BE2C (cell line): Measurements from ENCODE around the gene NT5C1A.

ENCODE experiments used
- DNase-seq: peaks from one replicate; pipeline ENCODE4 v3.0.0-alpha.2; 2020
- H3K27me3 ChIP-seq: fragments of 250-450 bp; sonication (Bioruptor Pico); 2 replicates; pipeline ENCODE4 v1.5.1; 2020; ENCODE audit warnings: mild to moderate bottlenecking
- H3K36me3 ChIP-seq: fragments of 250-450 bp; sonication (Bioruptor Pico); 2 replicates; pipeline ENCODE4 v1.5.1; 2020; ENCODE audit warnings: mild to moderate bottlenecking
- H3K4me1 ChIP-seq: fragments of 250-450 bp; sonication (Bioruptor Pico); 2 replicates; pipeline ENCODE4 v1.5.1; 2020
- H3K4me3 ChIP-seq: 2 replicates; pipeline ENCODE4 v1.5.1; 2011; ENCODE audit warnings: low read depth, low read length
- H3K9me3 ChIP-seq: fragments of 250-450 bp; sonication (Bioruptor Pico); 2 replicates; pipeline ENCODE4 v1.5.1; 2020
- TF ChIP-seq, protein P1 (sequence below): IDR thresholded peaks from 2 replicates; pipeline ENCODE4 v1.5.1; 2012; ENCODE audit warnings: mild to moderate bottlenecking, low read depth, low read length

The NT5C1A gene

DNA sequence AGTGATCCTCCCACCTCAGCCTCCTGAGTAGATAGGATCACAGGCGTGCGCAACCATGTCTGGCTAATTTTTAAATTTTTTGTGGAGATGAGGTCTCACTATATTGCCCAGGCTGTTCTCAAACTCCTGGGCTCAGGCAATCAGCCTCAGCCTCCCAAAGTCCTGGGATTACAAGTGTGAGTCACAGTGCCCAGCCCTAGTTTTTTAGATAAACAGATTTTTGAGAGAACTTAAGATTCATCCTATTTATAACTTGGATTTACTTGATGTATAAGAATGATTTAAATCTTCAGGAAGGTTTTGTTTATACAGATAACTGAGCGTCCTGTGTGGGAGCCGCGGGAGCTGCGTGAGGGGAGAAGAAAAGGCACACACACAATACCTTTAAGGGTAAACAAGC, 58.7 kb downstream of the NT5C1A start:
- Histone ChIP-seq H3K4me3 (no peak overlapping the region), H3K4me1 (peaks cover 3% of the 10 kb centered on the region; the same call in 1 of the 2 replicates), H3K36me3 (no peaks in the 10 kb centered on the region), H3K27me3 (no peaks in the 10 kb centered on the region), H3K9me3 (no peaks in the 10 kb centered on the region)
- TF ChIP-seq, protein P1, sequence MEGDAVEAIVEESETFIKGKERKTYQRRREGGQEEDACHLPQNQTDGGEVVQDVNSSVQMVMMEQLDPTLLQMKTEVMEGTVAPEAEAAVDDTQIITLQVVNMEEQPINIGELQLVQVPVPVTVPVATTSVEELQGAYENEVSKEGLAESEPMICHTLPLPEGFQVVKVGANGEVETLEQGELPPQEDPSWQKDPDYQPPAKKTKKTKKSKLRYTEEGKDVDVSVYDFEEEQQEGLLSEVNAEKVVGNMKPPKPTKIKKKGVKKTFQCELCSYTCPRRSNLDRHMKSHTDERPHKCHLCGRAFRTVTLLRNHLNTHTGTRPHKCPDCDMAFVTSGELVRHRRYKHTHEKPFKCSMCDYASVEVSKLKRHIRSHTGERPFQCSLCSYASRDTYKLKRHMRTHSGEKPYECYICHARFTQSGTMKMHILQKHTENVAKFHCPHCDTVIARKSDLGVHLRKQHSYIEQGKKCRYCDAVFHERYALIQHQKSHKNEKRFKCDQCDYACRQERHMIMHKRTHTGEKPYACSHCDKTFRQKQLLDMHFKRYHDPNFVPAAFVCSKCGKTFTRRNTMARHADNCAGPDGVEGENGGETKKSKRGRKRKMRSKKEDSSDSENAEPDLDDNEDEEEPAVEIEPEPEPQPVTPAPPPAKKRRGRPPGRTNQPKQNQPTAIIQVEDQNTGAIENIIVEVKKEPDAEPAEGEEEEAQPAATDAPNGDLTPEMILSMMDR, result no peak
- no peak for DNase-seq

DNA sequence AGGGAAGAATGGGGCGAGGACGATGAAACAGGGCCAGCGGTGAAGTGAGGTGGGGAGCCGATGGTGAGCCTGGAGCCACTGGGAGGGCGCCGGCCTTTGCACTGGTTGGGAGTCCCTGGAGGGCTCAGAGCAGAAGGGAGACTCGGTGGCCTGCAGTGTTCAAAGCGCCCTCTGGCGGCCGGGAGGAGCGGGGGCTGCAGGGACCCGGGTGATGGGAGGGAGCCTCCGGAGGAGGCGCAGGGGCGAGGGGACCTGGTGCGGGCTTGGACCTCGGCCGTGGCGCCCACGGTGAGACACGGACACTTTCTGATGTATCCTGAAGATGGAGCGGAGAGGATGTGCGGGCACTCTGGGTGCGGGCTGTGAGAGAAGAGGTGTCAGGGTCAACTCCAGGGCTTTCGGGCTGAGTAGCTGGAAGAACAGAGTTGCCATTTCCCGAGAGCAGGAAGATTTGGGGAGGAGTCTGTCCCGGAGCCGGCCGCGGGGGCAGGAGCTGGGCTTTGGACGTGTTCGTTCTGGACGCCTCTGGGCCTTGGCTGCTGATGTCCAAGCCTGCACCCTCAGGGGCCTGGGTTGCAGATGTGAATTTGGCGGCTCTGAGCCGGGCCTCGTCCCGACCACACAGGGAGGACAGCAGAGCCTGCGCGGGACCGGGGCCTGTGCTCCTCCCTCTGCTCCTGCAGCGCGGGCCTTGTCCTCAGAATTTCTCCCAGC, 62.1 kb downstream of the NT5C1A start:
- Histone ChIP-seq H3K9me3 (no peaks in the 10 kb centered on the region), H3K36me3 (no peaks in the 10 kb centered on the region), H3K4me3 (no peak overlapping the region), H3K4me1 (no peaks in the 10 kb centered on the region), H3K27me3 (no peaks in the 10 kb centered on the region)
- DNase-seq, result peak; percentile 58
- TF ChIP-seq, protein P1, result peak; percentile 55
